OCI-LY7 (cell line): ENCODE measurements around the gene TANGO2.

Experiments used
- EZH2phosphoT487 ChIP-seq: fragments of 200-600 bp; sonication (generic); IDR thresholded peaks from 2 replicates; pipeline ENCODE4 v1.6.1; 2018; ENCODE audit warnings: low read depth, borderline replicate concordance, mild to moderate bottlenecking, mixed run types, antibody characterized with exemption, low read length, moderate library complexity, mixed read lengths
- TF ChIP-seq, protein P1 (sequence below): fragments of 200-600 bp; sonication (generic); conservative IDR thresholded peaks from 2 replicates; pipeline ENCODE4 v1.5.1; 2014; ENCODE audit warnings: mild to moderate bottlenecking, antibody characterized with exemption, low read length, moderate library complexity, mixed read lengths

DNA sequence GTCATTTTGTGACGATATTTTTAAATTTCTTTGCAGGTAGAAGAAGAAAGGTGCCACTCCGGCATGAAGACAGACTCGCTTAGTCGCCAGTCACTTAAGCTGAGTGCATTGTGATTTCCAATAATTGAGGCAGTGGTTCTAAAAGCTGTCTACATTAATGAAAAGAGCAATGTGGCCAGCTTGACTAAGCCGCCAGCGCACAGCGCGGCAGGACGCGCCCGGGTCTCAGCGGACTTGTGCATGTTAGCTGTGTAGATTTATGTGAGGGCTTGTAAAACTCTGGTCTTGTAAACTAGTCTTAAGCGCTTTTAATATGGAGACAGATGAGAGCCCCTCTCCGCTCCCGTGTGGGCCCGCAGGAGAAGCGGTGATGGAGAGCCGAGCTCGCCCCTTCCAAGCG lies 64.7 kb downstream of the TANGO2 start:
- TF ChIP-seq, protein P1, sequence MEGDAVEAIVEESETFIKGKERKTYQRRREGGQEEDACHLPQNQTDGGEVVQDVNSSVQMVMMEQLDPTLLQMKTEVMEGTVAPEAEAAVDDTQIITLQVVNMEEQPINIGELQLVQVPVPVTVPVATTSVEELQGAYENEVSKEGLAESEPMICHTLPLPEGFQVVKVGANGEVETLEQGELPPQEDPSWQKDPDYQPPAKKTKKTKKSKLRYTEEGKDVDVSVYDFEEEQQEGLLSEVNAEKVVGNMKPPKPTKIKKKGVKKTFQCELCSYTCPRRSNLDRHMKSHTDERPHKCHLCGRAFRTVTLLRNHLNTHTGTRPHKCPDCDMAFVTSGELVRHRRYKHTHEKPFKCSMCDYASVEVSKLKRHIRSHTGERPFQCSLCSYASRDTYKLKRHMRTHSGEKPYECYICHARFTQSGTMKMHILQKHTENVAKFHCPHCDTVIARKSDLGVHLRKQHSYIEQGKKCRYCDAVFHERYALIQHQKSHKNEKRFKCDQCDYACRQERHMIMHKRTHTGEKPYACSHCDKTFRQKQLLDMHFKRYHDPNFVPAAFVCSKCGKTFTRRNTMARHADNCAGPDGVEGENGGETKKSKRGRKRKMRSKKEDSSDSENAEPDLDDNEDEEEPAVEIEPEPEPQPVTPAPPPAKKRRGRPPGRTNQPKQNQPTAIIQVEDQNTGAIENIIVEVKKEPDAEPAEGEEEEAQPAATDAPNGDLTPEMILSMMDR, result no peak
- TF ChIP-seq EZH2phosphoT487, result no peak
